Measurements from ENCODE around the gene RBM33.

Gene RBM33

GRCh38 chr7:155709453-155709852 is 65.0 kb downstream of the RBM33 start:
- no peak for TF ChIP-seq CTCF (conservative IDR thresholded peaks at IDR 0.05)
- peak overlapping the region; percentile 61 for H3K27ac ChIP-seq

- peak overlapping the region; percentile 61 for H3K27ac ChIP-seq
- TF ChIP-seq CTCF (conservative IDR thresholded peaks at IDR 0.05): no peak
Observed at GRCh38 chr7:155710031-155710430, 65.6 kb downstream of the RBM33 start.

GRCh38 chr7:155710530-155710929 is 66.1 kb downstream of the RBM33 start:
- peak overlapping the region; percentile 61 for H3K27ac ChIP-seq
- TF ChIP-seq CTCF (conservative IDR thresholded peaks at IDR 0.05): no peak

GRCh38 chr7:155711081-155711480 is 66.6 kb downstream of the RBM33 start:
- TF ChIP-seq CTCF (conservative IDR thresholded peaks at IDR 0.05): no peak
- peak overlapping the region; percentile 61; the same call in 1 of the 2 replicates for H3K27ac ChIP-seq

GRCh38 chr7:155713384-155713783 is 68.9 kb downstream of the RBM33 start:
- TF ChIP-seq CTCF (conservative IDR thresholded peaks at IDR 0.05): no peak
- no peak overlapping the region for H3K27ac ChIP-seq

GRCh38 chr7:155714702-155715101 is 70.2 kb downstream of the RBM33 start:
- TF ChIP-seq CTCF (conservative IDR thresholded peaks at IDR 0.05): no peak
- H3K27ac ChIP-seq: peak overlapping the region; percentile 3; the same call in 1 of the 2 replicates

- TF ChIP-seq CTCF (conservative IDR thresholded peaks at IDR 0.05): no peak
- H3K27ac ChIP-seq: peak overlapping the region; percentile 3; the same call in 1 of the 2 replicates
Observed at GRCh38 chr7:155715111-155715805, 70.8 kb downstream of the RBM33 start.
